NCI-H446 treated with DMSO at 0.1 percent for 48 hours (cell line): ENCODE results near the gene MAP2K3.

Experiments used
- DNase-seq: peaks from one replicate; lab custom pipeline; 2025; lab: John Stamatoyannopoulos, UW

MAP2K3 gene

GRCh38 chr17:21351366-21352065 is 67.0 kb downstream of the MAP2K3 start:
- no peak for DNase-seq

DNA sequence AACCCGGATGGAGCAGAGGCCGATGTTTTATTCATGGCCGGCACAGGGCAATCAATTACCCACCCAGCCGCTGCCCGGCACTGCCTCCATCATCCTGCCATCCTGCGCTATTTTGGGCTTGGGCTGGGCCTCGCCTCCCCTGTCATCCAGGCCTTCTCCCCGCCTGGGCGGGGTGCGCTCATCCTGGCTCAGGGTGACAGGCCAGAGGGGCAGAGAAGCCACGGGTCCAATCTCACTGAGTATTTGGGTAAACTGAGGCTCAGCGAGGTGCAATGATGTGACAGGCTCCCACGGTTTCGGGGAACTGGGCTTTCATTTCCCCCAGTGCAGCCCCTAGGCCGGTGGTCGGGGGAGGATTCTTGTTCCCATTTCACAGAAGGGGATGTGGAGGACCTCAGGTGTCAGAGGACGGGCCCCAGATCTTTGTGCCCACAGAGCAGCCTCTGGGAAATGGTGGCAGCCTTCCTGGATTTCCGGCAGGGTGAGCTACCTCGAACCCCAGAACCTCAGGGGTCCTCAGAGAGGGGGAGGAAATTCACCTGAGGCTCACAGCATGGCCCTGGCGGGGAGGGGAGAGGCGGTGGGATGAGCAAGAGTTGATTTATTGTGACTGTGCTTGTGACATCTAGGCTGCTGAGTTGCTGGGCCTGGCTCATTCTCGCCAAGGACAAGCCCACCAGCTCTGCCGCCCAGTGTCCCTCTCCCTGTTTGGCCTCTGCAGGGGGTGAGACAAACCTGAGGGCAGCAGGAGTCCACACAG is 67.9 kb downstream of the MAP2K3 start:
- DNase-seq: no peak

GRCh38 chr17:21352981-21353265 is 68.4 kb downstream of the MAP2K3 start:
- no peak for DNase-seq

DNA sequence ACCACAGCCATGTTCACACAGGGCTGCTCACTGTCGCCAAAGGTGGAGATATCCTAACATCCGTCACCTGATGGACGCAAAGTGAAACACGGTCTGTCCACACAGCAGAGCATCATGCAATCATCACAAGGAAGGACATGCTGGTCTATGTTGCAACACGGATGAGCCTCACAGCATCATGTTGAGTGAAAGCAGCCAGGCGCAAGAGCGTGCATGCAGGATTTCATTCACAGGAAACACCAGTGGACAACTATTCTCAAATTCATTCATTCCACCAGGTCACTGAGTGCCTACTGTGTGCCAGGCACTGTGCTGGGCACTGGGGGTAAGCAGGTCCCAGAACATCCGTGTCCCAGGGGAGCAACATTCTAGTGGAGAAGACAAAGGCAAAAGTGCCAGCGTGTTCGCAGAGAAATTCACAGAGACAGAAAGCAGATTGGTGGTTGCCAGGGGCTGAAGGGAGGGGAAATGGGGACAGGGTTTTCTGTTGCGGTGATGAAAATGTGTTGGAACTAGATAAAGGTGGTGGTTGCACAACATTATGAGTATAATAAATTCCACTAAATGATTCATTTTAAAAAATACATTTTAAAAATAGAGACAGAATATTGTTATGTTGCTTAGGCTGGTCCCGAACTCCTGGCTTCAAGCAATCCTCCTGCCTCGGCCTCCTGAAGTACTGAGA is 69.0 kb downstream of the MAP2K3 start:
- DNase-seq: no peak

DNA sequence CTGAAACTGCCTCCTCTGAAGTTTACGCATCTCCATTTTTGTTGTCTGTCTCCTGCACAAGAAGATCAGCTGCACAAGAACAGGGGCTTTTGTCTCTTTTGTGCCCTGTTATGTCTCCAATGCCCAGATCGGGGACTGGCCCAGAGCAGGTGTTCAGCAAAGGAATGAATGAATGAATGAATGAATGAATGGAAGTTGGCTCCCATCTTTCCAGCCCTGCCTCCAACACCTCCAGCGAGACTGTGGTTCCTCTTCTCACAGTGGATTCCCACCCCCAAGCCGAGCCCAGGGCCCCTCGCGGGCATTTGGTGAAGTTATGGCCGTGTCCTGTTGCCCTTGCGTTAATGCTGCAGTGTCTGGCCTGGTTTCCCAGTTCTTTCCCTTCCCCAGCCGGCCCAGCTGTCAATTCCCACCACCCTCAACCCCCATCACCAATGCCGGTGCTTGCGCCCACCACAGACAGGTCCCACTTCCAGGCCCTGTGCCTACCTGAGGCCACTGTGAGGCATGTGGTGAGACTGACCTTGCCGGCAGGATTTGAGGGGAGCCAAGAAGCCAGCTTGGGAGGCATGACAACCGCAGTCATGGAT is 70.4 kb downstream of the MAP2K3 start:
- DNase-seq: no peak

- no peak for DNase-seq
Measured at GRCh38 chr17:21355586-21355985, 71.1 kb downstream of the MAP2K3 start.

- no peak for DNase-seq
Measured at GRCh38 chr17:21356537-21357127, 72.1 kb downstream of the MAP2K3 start.

DNA sequence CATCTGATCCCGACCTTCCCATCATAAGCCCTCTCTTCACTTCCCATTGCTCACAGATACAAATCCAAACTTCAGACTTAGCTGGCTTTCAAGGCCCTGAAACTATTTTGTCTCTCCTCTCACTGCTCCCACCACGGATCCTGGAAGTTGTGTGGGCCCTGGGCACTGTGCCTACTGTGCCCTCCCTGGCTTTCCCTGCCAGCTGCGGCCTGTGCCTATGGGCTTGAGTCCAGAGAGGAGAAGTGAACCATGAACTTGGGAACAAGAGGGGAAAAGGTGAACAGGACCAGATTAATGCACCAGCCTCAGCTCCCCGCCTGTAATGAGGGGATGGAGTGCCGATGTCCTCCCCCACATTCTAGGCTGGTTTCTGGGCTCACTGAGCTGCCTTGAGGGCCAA is 72.8 kb downstream of the MAP2K3 start:
- no peak for DNase-seq

DNA sequence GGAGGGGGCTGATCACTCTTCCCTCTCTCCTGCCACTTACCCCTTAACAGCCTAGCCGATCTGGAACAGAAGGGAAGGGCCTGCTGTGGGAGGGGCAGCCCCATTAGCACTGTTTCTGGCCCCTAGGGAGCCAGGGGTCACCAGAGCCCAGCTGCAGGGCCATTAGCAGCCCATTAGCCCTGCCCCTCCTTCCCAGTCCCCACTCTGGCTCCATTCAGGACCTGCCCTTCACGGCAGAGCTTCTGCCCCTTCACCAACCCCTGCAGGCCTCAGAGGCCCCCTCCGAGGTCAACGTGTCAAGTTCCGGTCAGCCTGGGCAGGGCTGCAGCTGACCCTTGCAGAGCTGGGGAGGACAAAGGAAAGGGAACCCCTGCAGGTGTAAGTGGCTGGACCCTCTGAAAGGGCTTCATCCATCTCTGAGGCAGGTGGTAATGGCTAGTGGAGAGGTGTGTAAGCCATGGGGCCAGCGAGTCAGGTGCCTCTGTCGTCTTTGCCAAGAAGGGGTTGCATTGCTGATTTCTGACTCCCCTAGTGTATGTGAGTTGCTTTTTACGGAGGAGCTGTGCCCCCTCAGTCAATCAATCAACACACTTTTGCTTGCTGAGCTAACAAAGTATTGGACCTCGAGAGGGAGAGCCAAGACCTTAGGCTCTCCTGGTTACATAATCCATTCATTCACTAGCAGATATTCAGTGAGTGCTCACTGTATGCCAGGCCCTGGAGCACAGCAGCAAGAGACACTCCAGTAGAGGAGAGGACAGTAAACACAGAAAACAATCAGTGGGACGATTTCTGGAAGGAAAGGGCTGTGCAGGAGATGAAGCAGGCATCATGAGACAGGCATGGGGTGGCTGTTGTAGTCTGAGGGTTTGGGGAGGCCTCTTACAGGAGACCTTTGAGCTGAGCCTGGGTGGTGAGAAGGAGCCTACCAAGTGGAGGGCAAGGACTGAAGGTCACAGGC is 73.5 kb downstream of the MAP2K3 start:
- DNase-seq: no peak

GRCh38 chr17:21358682-21359482 is 74.4 kb downstream of the MAP2K3 start:
- DNase-seq: no peak

GRCh38 chr17:21359483-21359840 is 75.0 kb downstream of the MAP2K3 start:
- no peak for DNase-seq

GRCh38 chr17:21360048-21360447 is 75.5 kb downstream of the MAP2K3 start:
- DNase-seq: no peak

DNA sequence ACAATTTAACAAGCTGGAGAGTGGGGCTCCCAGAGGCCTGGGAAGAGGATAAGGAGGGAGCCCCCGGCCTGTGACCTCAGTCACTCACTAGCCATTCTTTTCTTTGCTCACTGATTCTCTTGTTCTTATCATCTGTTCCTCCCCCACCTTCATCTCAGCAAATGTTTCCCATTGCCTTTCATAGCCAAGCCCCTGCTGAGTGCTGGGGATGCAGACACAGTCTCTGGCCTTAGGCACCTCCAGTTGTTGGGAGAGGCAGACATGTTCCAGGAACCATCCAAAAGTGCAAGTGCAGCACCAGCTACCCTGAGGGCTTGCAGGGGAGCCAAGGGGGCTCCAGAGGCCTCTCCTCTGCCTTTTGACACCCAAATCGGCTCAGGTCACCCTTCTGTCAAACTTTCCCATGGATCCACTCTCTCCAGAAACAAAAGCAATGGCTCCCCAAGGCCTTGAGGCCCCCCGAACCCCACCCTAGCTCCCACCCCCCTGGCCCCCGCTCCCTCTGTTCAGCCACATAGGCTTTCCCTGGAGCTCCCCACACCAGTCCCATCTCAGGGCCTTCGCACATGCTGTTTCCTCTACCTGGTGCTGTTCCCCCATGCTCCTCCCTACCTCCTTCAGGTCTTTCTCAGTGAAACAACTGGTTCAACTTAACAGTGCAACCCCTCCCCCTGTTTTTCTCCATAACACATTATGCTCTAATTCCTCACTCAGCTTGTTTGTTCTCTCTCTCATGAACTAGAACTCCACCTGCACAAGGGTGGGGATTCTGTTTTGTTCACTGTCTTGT is 76.7 kb downstream of the MAP2K3 start:
- DNase-seq: no peak

DNA sequence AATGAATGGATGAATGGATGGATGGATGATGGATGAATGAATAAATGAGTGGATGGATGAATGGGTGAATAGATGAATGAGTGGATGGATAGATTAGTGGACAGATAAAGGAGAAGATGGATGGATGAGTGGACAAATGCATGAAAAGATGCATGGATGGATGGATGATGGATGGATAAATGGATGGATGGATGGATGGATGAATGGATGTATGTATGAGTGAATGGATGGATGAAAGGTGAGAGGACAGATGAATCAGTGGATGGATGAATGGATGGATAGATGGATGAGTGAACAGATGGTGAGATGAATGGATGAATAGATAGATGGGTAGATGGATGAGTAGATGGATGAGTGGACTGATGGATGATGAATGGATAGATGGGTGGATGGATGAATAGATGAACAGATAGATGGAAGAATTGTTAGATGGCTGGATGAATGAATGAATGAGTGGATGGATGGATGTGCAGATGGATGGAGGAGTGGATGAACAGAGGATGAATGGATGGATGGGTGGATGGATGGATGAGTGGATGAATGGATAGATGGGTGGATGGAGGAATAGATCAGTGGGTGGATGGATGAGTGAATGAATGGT is 77.9 kb downstream of the MAP2K3 start:
- DNase-seq: no peak

- no peak for DNase-seq
Measured at GRCh38 chr17:21363776-21364642, 79.5 kb downstream of the MAP2K3 start.
